GM11168 (cell line): ENCODE data around the gene OSM.
"Not testable (repeated sequence)": the region's sequence is repeated elsewhere in the genome, so short reads cannot be mapped to it uniquely, and the experiment has no call there.

Source experiments
- in situ Hi-C: fragments of 300-500 bp; cut with MboI; formaldehyde crosslinking; loops from one replicate; pipeline ENCODE4 v1.12.0; 2022; ENCODE audit warnings: low sequenced_read_pairs; ENCODE audit not compliant: unreplicated experiment

The OSM gene

DNA sequence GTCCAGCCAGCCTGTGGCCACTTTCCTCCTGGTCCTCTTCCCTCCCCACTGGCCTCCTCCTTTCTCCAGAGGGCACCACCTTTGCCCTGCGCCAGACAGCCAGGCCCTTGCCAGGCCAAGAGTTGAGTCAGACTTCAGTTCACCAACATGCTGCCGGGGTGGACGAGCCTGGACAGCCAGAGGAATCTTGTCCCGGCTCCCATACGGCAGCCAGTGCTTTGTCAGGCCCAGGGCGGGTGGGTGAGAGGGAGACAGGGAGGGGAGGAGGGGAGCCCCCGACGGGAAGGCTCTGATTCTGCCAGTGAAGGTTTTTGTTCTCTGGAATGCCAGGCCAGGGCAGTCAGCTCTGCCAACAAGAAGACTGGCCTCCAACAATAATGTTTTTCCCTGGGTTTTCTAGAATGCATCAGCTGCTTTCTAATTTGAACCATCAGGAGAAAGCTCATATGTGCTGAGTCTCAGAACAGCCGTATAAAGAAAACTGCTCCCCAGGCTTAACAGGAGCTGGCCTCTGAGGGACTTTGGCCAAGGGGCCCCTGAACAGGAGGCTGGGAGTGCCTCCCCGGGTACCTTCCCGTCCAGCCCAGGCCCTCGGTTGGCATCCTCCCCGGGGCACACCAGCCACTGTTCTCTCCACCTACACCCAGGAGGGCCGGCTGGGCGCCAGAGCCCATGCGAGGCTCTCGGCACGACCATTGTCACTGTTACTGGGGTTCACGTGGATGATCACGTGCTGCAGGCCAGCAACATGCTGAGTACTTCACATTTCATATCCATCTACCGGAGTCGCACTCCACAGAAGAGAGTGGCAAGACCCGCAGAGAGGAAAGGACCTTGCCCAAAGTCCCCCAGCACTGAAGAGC is 48.7 kb downstream of the OSM start:
- in situ Hi-C loops: no loop called here

DNA sequence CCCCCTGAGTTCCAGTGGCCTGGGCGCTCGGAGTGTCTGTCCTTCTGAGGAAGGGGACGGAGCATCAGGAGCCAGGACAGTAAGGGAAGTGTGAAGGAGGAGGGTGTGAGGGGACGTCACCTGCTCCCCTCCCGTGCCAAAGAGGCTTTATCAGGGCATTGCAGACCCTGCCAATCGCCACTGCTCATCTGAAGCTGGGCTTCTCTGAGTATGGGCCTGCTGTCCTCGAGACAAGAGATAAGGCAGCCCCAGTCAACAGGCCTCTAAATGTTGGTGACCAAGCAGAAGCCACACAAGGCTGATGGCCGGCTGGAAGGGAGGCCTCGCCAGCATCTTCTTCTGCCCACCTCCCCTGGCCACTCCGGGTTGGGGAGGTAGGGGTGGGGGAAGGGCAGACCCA is 49.9 kb downstream of the OSM start:
- in situ Hi-C loops: no loop called here

DNA sequence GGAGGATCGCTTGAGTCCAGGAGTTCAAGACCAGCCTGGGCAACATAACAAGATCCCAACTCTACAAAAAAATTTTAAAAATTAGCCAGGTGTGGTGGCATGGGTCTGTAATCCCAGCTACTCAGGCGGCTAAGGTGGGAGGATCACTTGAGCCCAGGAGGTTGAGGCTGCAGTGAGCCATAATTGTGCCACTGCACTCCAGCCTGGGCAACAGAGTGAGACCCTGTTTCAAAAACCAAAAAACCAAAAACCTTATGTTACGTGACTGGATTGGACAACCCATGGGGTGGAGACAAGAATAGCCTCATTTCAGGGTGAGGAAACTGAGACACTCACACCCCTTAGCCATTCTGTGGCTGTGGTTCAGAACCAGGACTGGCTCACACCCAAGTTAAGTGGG is 50.4 kb downstream of the OSM start:
- in situ Hi-C loops: not testable (repeated sequence)

DNA sequence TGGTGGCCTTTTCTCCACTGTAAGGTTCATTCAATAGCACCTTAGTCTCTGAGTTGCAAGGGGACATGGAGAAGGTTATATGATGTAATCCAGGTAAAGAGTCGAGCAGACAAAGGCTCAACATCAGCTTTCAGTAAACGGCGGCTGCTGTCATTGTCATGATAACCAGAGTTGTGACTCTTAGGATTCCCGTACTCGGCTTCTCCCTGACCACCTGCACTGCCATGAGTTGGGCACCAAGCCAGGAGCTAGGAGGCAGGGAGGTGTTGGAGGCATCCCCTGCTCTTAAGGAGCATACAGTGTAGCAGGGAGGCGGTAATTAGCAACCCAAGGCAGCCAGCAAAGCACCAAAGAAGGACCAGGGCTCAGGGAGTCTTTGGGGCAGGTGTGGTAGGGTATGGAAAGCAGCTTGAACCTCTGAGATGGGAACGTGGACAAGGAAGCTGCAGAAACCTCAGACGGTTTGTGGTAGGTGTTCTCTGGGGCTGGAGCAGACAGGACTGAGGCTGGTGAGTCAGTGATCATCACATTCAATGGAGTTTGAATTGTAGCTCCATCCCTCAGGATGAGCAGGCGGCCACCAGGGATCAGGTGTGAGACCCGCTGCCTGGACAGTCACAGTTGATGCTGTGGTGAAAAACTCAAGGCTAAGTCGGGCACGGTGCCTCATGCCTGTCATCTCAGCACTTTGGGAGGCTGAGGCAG is 51.8 kb downstream of the OSM start:
- in situ Hi-C loops: no loop called here

DNA sequence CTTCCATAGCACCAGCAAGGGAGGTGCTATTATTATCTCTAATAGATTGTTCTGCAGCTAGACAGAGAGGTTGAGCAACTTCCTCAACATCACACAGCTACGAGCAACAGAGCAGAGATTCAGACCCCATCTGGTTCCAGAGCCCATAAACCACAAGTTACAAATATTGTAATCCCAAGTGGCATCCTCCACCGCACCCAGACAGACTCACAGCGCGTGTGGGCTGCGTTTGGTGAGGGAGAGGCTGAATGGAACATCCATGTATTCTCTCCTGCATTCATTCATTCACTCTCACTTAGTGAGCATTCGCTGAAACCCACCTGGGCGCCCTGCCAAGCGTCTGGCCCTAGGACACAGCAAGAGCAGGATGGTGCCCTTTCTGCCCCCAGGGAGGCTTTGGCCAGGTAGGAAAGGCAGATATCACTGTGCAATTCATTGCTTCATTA is 53.6 kb downstream of the OSM start:
- in situ Hi-C loops: no loop called here
